ENCODE results near the gene CUTA.

The CUTA gene

GRCh38 chr6:33428224-33428965 lies 10.5 kb upstream of the CUTA start:
- H3K9me3 ChIP-seq (replicated peaks; ENCODE audit: low read length): no peaks in the 10 kb centered on the region
- H3K27me3 ChIP-seq (ENCODE audit: control insufficient read depth, insufficient read depth, low read length): no peaks in the 10 kb centered on the region
- no peaks in the 10 kb centered on the region for H3K36me3 ChIP-seq (ENCODE audit: insufficient read depth, low read length)
- peak overlapping the region; percentile 94 for H3K4me2 ChIP-seq (ENCODE audit: low read length)
- H3K4me1 ChIP-seq (ENCODE audit: control insufficient read depth, insufficient read depth, low read length): peaks cover 29% of the 10 kb centered on the region
- peak overlapping the region; percentile 86 for H3K4me3 ChIP-seq (ENCODE audit: low read length)
- peak overlapping the region; percentile 45 for H3K9ac ChIP-seq (ENCODE audit: low read depth, low read length)

GRCh38 chr6:33427585-33428223 lies 9.8 kb upstream of the CUTA start:
- no peaks in the 10 kb centered on the region for H3K36me3 ChIP-seq (ENCODE audit: insufficient read depth, low read length)
- H3K27me3 ChIP-seq (ENCODE audit: control insufficient read depth, insufficient read depth, low read length): no peaks in the 10 kb centered on the region
- peak overlapping the region; percentile 86 for H3K4me3 ChIP-seq (ENCODE audit: low read length)
- H3K9ac ChIP-seq (ENCODE audit: low read depth, low read length): peak overlapping the region; percentile 76
- peak overlapping the region; percentile 94 for H3K4me2 ChIP-seq (ENCODE audit: low read length)
- no peaks in the 10 kb centered on the region for H3K9me3 ChIP-seq (replicated peaks; ENCODE audit: low read length)
- H3K4me1 ChIP-seq (ENCODE audit: control insufficient read depth, insufficient read depth, low read length): peaks cover 29% of the 10 kb centered on the region

- H3K4me1 ChIP-seq (ENCODE audit: control insufficient read depth, insufficient read depth, low read length): peaks cover 29% of the 10 kb centered on the region
Measured at GRCh38 chr6:33426590-33427511, 8.9 kb upstream of the CUTA start.

GRCh38 chr6:33425668-33426577 lies 8.0 kb upstream of the CUTA start:
- no peaks in the 10 kb centered on the region for H3K9me3 ChIP-seq (replicated peaks; ENCODE audit: low read length)
- H3K9ac ChIP-seq (ENCODE audit: low read depth, low read length): peak overlapping the region; percentile 81
- no peaks in the 10 kb centered on the region for H3K27me3 ChIP-seq (ENCODE audit: control insufficient read depth, insufficient read depth, low read length)
- peaks cover 29% of the 10 kb centered on the region for H3K4me1 ChIP-seq (ENCODE audit: control insufficient read depth, insufficient read depth, low read length)
- no peaks in the 10 kb centered on the region for H3K36me3 ChIP-seq (ENCODE audit: insufficient read depth, low read length)
- H3K4me2 ChIP-seq (ENCODE audit: low read length): peak overlapping the region; percentile 84
- H3K4me3 ChIP-seq (ENCODE audit: low read length): peak overlapping the region; percentile 72

More at GRCh38 chr6:33426590-33427511, 8.9 kb upstream of the CUTA start:
- H3K27me3 ChIP-seq (ENCODE audit: control insufficient read depth, insufficient read depth, low read length): no peaks in the 10 kb centered on the region
- peak overlapping the region; percentile 86 for H3K4me3 ChIP-seq (ENCODE audit: low read length)
- no peaks in the 10 kb centered on the region for H3K9me3 ChIP-seq (replicated peaks; ENCODE audit: low read length)
- H3K9ac ChIP-seq (ENCODE audit: low read depth, low read length): peak overlapping the region; percentile 81
- H3K4me2 ChIP-seq (ENCODE audit: low read length): peak overlapping the region; percentile 94
- no peaks in the 10 kb centered on the region for H3K36me3 ChIP-seq (ENCODE audit: insufficient read depth, low read length)

- Histone ChIP-seq H3K27me3 (ENCODE audit: control insufficient read depth, insufficient read depth, low read length) (no peaks in the 10 kb centered on the region), H3K9me3 (replicated peaks; ENCODE audit: low read length) (no peaks in the 10 kb centered on the region), H3K4me1 (ENCODE audit: control insufficient read depth, insufficient read depth, low read length) (peaks cover 29% of the 10 kb centered on the region)
Measured at GRCh38 chr6:33424855-33425667, 7.2 kb upstream of the CUTA start.

GRCh38 chr6:33423777-33424176 lies 5.9 kb upstream of the CUTA start:
- H3K4me3 ChIP-seq (ENCODE audit: low read length): no peak overlapping the region
- no peaks in the 10 kb centered on the region for H3K9me3 ChIP-seq (replicated peaks; ENCODE audit: low read length)
- H3K4me2 ChIP-seq (ENCODE audit: low read length): no peak overlapping the region
- H3K9ac ChIP-seq (ENCODE audit: low read depth, low read length): no peak overlapping the region
- no peaks in the 10 kb centered on the region for H3K36me3 ChIP-seq (ENCODE audit: insufficient read depth, low read length)
- no peaks in the 10 kb centered on the region for H3K27me3 ChIP-seq (ENCODE audit: control insufficient read depth, insufficient read depth, low read length)
- H3K4me1 ChIP-seq (ENCODE audit: control insufficient read depth, insufficient read depth, low read length): peaks cover 25% of the 10 kb centered on the region

More at GRCh38 chr6:33424855-33425667, 7.2 kb upstream of the CUTA start:
- Histone ChIP-seq H3K4me3 (ENCODE audit: low read length) (peak overlapping the region; percentile 72), H3K4me2 (ENCODE audit: low read length) (peak overlapping the region; percentile 84), H3K9ac (ENCODE audit: low read depth, low read length) (peak overlapping the region; percentile 81), H3K36me3 (ENCODE audit: insufficient read depth, low read length) (no peaks in the 10 kb centered on the region)

GRCh38 chr6:33421344-33421643 lies 3.4 kb upstream of the CUTA start:
- Histone ChIP-seq H3K36me3 (ENCODE audit: insufficient read depth, low read length) (peaks cover 3% of the 10 kb centered on the region), H3K4me3 (ENCODE audit: low read length) (no peak overlapping the region), H3K4me2 (ENCODE audit: low read length) (no peak overlapping the region), H3K9ac (ENCODE audit: low read depth, low read length) (no peak overlapping the region), H3K27me3 (ENCODE audit: control insufficient read depth, insufficient read depth, low read length) (no peaks in the 10 kb centered on the region), H3K4me1 (ENCODE audit: control insufficient read depth, insufficient read depth, low read length) (peaks cover 23% of the 10 kb centered on the region), H3K9me3 (replicated peaks; ENCODE audit: low read length) (no peaks in the 10 kb centered on the region)

- no peaks in the 10 kb centered on the region for H3K9me3 ChIP-seq (replicated peaks; ENCODE audit: low read length)
- peaks cover 29% of the 10 kb centered on the region for H3K4me1 ChIP-seq (ENCODE audit: control insufficient read depth, insufficient read depth, low read length)
- H3K4me3 ChIP-seq (ENCODE audit: low read length): no peak overlapping the region
- no peak overlapping the region for H3K9ac ChIP-seq (ENCODE audit: low read depth, low read length)
- peaks cover 7% of the 10 kb centered on the region for H3K36me3 ChIP-seq (ENCODE audit: insufficient read depth, low read length)
- H3K27me3 ChIP-seq (ENCODE audit: control insufficient read depth, insufficient read depth, low read length): no peaks in the 10 kb centered on the region
- H3K4me2 ChIP-seq (ENCODE audit: low read length): no peak overlapping the region
Measured at GRCh38 chr6:33420491-33421343, 2.8 kb upstream of the CUTA start.

- Histone ChIP-seq H3K36me3 (ENCODE audit: insufficient read depth, low read length) (peaks cover 16% of the 10 kb centered on the region), H3K27me3 (ENCODE audit: control insufficient read depth, insufficient read depth, low read length) (no peaks in the 10 kb centered on the region), H3K4me1 (ENCODE audit: control insufficient read depth, insufficient read depth, low read length) (peaks cover 31% of the 10 kb centered on the region), H3K4me2 (ENCODE audit: low read length) (peak within 1 kb of the TSS; percentile 95), H3K9ac (ENCODE audit: low read depth, low read length) (peak within 1 kb of the TSS; percentile 78), H3K4me3 (ENCODE audit: low read length) (peak within 1 kb of the TSS; percentile 39), H3K9me3 (replicated peaks; ENCODE audit: low read length) (no peaks in the 10 kb centered on the region)
Measured at GRCh38 chr6:33419580-33420490, 1.9 kb upstream of the CUTA start, which contains the start of gene SYNGAP1. SYNGAP1 (plus strand) TSS chr6:33420065; CDS start chr6:33420265, 200 bp downstream.

Measured in skeletal muscle satellite cell (primary cell).